SK-N-SH (cell line): ENCODE measurements around the gene HSPBP1. TPM values are rescaled to one million over a fixed set of nuclear protein-coding genes. Genes with fewer than 3 reads are reported as not detected.
A peak's percentile ranks its signal among the peaks of the same experiment; 100 is the strongest.

Experiments
- CTCF ChIA-PET: fragments of 300-600, 350-600 bp; formaldehyde crosslinking; extraction: SDS; loops from one replicate; lab custom pipeline; 2021; lab: Yijun Ruan, JAX
- POLR2A ChIA-PET: fragments of 350-600 bp; sonication (Branson Sonifier 250); formaldehyde crosslinking; extraction: SDS; loops from one replicate; lab custom pipeline; 2020; ENCODE audit warnings: antibody characterized with exemption, inconsistent platforms; lab: Yijun Ruan, JAX
- DNase-seq: peaks from one replicate; pipeline ENCODE4 v3.0.0; 2012
- H2AFZ ChIP-seq: fragments of 200-600 bp; sonication (generic); 2 replicates; pipeline ENCODE4 v1.8.1; 2016; ENCODE audit warnings: antibody characterized with exemption, mild to moderate bottlenecking, low read depth
- H3F3A ChIP-seq: fragments of 200-600 bp; sonication (generic); replicated peaks from 2 replicates; pipeline ENCODE3; 2016; ENCODE audit warnings: antibody characterized with exemption, mild to moderate bottlenecking; ENCODE audit not compliant: insufficient read depth
- H3K27ac ChIP-seq, 2 experiments: fragments of 200-500 bp in 1 of 2; fragments of 200-600 bp in 1 of 2; sonication (Bioruptor generic) in 1 of 2; sonication (generic), shearing (Covaris generic) in 1 of 2; 2 replicates each; pipeline versions ENCODE4 v1.5.1 to v1.6.1; 2014 to 2016; ENCODE audit warnings: low read depth in 2 of 2, inconsistent platforms in 1 of 2, low read length in 1 of 2, mild to moderate bottlenecking in 1 of 2, mixed read lengths in 1 of 2
- H3K27me3 ChIP-seq: fragments of 200-600 bp; sonication (generic), shearing (Covaris generic); 2 replicates; pipeline ENCODE4 v1.6.1; 2016; ENCODE audit warnings: mixed run types; ENCODE audit not compliant: insufficient read depth
- H3K36me3 ChIP-seq, 2 experiments: fragments of 200-500 bp in 1 of 2; fragments of 200-600 bp in 1 of 2; sonication (Bioruptor generic) in 1 of 2; sonication (generic) in 1 of 2; replicated peaks in 1 of 2; 2 replicates each; pipeline versions ENCODE3 to v1.5.1; 2014 to 2016; ENCODE audit warnings: low read length in 1 of 2, mild to moderate bottlenecking in 1 of 2; ENCODE audit not compliant: insufficient read depth in 2 of 2, control insufficient read depth in 1 of 2
- H3K4me1 ChIP-seq, 2 experiments: fragments of 200-500 bp in 1 of 2; fragments of 200-600 bp in 1 of 2; sonication (Bioruptor generic) in 1 of 2; sonication (generic), shearing (Covaris generic) in 1 of 2; 2 replicates each; pipeline versions ENCODE4 v1.5.1 to v1.6.1; 2014 to 2016; ENCODE audit warnings: low read depth in 1 of 2, low read length in 1 of 2, mixed run types in 1 of 2; ENCODE audit not compliant: insufficient read depth in 2 of 2, control insufficient read depth in 1 of 2
- H3K4me2 ChIP-seq: fragments of 200-600 bp; sonication (generic), shearing (Covaris generic); 2 replicates; pipeline ENCODE4 v1.6.1; 2017; ENCODE audit warnings: mixed run types
- H3K4me3 ChIP-seq, 2 experiments: fragments of 200-500 bp in 1 of 2; fragments of 200-600 bp in 1 of 2; sonication (Bioruptor generic) in 1 of 2; sonication (generic), shearing (Covaris generic) in 1 of 2; 2 replicates each; pipeline versions ENCODE4 v1.5.1 to v1.8.1; 2014 to 2016; ENCODE audit warnings: low read depth in 2 of 2, inconsistent platforms in 1 of 2, low read length in 1 of 2, mild to moderate bottlenecking in 1 of 2, mixed read lengths in 1 of 2, moderate library complexity in 1 of 2
- H3K79me2 ChIP-seq: fragments of 200-600 bp; sonication (generic); 2 replicates; pipeline ENCODE4 v1.8.1; 2017; ENCODE audit warnings: mild to moderate bottlenecking; ENCODE audit not compliant: insufficient read depth
- H3K9ac ChIP-seq: fragments of 200-600 bp; sonication (generic); 2 replicates; pipeline ENCODE4 v1.6.1; 2017; ENCODE audit warnings: mixed run types
- H3K9me2 ChIP-seq: fragments of 200-600 bp; sonication (generic); 2 replicates; pipeline ENCODE4 v1.6.1; 2017; ENCODE audit warnings: mixed run types
- H3K9me3 ChIP-seq: fragments of 200-600 bp; sonication (generic); 2 replicates; pipeline ENCODE4 v1.6.1; 2017; ENCODE audit warnings: mixed run types, mild to moderate bottlenecking, moderate library complexity
- H4K20me1 ChIP-seq: fragments of 200-600 bp; sonication (generic); 2 replicates; pipeline ENCODE4 v1.6.1; 2017; ENCODE audit warnings: mild to moderate bottlenecking, mixed run types; ENCODE audit not compliant: insufficient read depth
- FOXJ3 ChIP-seq: sonication (generic); formaldehyde crosslinking; IDR thresholded peaks from 2 replicates; pipeline ENCODE4 v1.5.1; 2020; ENCODE audit warnings: mild to moderate bottlenecking, missing genetic modification reagents
- GATA2 ChIP-seq: sonication (generic); formaldehyde crosslinking; IDR thresholded peaks from 2 replicates; pipeline ENCODE4 v1.5.0; 2020; ENCODE audit warnings: mild to moderate bottlenecking, missing genetic modification reagents
- MXI1 ChIP-seq: IDR thresholded peaks from 2 replicates; pipeline ENCODE4 v1.6.1; 2012; ENCODE audit warnings: mild to moderate bottlenecking, low read depth, low read length, improper control_type of control experiment
- NFIC ChIP-seq: IDR thresholded peaks from 2 replicates; pipeline ENCODE4 v1.4.0; 2012; ENCODE audit warnings: borderline replicate concordance
- PBX3 ChIP-seq: IDR thresholded peaks from 2 replicates; pipeline ENCODE4; 2012
- POLR2AphosphoS5 ChIP-seq: IDR thresholded peaks from 2 replicates; pipeline ENCODE4 v1.6.1; 2012; ENCODE audit warnings: low read depth, low read length
- RAD21 ChIP-seq: IDR thresholded peaks from 2 replicates; pipeline ENCODE4 v1.6.1; 2012; ENCODE audit warnings: mild to moderate bottlenecking, low read length
- WGBS: methylation state at CpG from one replicate; pipeline ENCODE4 v1.1.6; 2017; ENCODE audit warnings: low lambda C conversion rate; 5-methylcytosine and 5-hydroxymethylcytosine counted together
- polyA plus RNA-seq, 3 experiments: library from polyadenylated mRNA; depleted of rRNA; stranded (reverse); fragments of >200 nt; gene quantifications; 2 replicates each; pipeline ENCODE4 v1.2.3, GENCODE V29; 2012

Gene HSPBP1
- polyA plus RNA-seq, 1 of the 3 experiments (the other 2 are of a cell fraction), result 55.4 TPM

- no peaks in the 10 kb centered on the region for H3F3A ChIP-seq
- 76% methylated on average over 8 of the region's 10 CpGs for WGBS
- H3K9me3 ChIP-seq, result no peaks in the 10 kb centered on the region
- H4K20me1 ChIP-seq, result peaks cover 63% of the 10 kb centered on the region
- peaks cover 4 to 15% of the 10 kb centered on the region in 2 experiments for H3K36me3 ChIP-seq
- H3K9me2 ChIP-seq, result no peaks in the 10 kb centered on the region
- no peaks in the 10 kb centered on the region for H3K27me3 ChIP-seq
- ChIA-PET POLR2A (interaction anchor here (0.9 to 3.3 kb wide), 6 partner anchors 9 to 160 kb away, joined by 3 to 11 read pairs (median 4); partner anchors contain the start of genes PPP6R1, TMEM86B and UBE2S), CTCF (interaction anchor here (0.5 to 1.0 kb wide), 3 partner anchors 10 to 118 kb away, joined by 3 to 6 read pairs (median 5); no protein-coding TSS in a partner anchor)
- no peak overlapping the region for H2AFZ ChIP-seq
- H3K4me1 ChIP-seq, result peaks cover 0 to 23% of the 10 kb centered on the region in 2 experiments; a peak in 1 of 4 replicates
- H3K9ac ChIP-seq, result no peak overlapping the region
- TF ChIP-seq PBX3, result no peak
- peak; percentile 10; the same call in 1 of the 2 replicates for TF ChIP-seq MXI1
- TF ChIP-seq RAD21, result peak; percentile 29; the same call in 1 of the 2 replicates
- no peak for TF ChIP-seq GATA2 (CRISPR knock-in tag)
- TF ChIP-seq POLR2AphosphoS5, result no peak
- H3K4me2 ChIP-seq, result no peak overlapping the region
- no peak overlapping the region for H3K4me3 ChIP-seq
- DNase-seq, result peak; percentile 71
- peak overlapping the region in 1 of 2 experiments; percentile 36; a peak in 1 of 4 replicates for H3K27ac ChIP-seq
- H3K79me2 ChIP-seq, result peaks cover 57% of the 10 kb centered on the region
These were observed 32.2 kb downstream of the HSPBP1 start for GRCh38 chr19:55247621-55248099.

GRCh38 chr19:55246462-55247451, 33.2 kb downstream of the HSPBP1 start:
- Histone ChIP-seq H3K4me2 (no peak overlapping the region), H3K4me1 (peaks cover 0 to 23% of the 10 kb centered on the region in 2 experiments; a peak in 1 of 4 replicates), H3K9ac (no peak overlapping the region), H3F3A (no peaks in the 10 kb centered on the region), H3K4me3 (no peak overlapping the region)
- POLR2A ChIA-PET, result interaction anchor here (1.8 to 3.3 kb wide), 2 partner anchors 13 to 19 kb away, joined by 11 read pairs; partner anchors contain the start of genes PPP6R1 and TMEM86B
- no peak for TF ChIP-seq NFIC
- 0 out of 2 replicates have a peak, but pooled peaks have one; percentile 32 for TF ChIP-seq FOXJ3
- TF ChIP-seq, all 33 proteins: peak for 1
- Histone ChIP-seq H3K27ac (peak overlapping the region in 1 of 2 experiments; percentile 13; a peak in 1 of 4 replicates), H3K36me3 (peaks cover 4 to 24% of the 10 kb centered on the region in 2 experiments), H2AFZ (no peak overlapping the region), H3K79me2 (peaks cover 47% of the 10 kb centered on the region), H3K9me3 (no peaks in the 10 kb centered on the region), H3K9me2 (no peaks in the 10 kb centered on the region), H3K27me3 (no peaks in the 10 kb centered on the region), H4K20me1 (peaks cover 54% of the 10 kb centered on the region)
- no peak for DNase-seq
- WGBS, result 95% methylated on average over 23 of the region's 40 CpGs
- CTCF ChIA-PET, result no interaction called here
